GM10248 (cell line): ENCODE results near the gene SLC28A1.

ENCODE experiments used
- CTCF ChIA-PET: fragments of 300-600 bp; sonication (Branson Sonifier 250); formaldehyde crosslinking; extraction: SDS; loops from one replicate; lab custom pipeline; 2021; ENCODE audit warnings: antibody characterized with exemption; lab: Yijun Ruan, JAX
- POLR2A ChIA-PET: fragments of 350-650 bp; sonication (Branson Sonifier 250); formaldehyde crosslinking; extraction: SDS; loops from one replicate; lab custom pipeline; 2020; ENCODE audit warnings: antibody characterized with exemption; lab: Yijun Ruan, JAX
- DNase-seq: peaks from one replicate; pipeline ENCODE4 v3.0.0; 2012; ENCODE audit errors: extremely low spot score
- CTCF ChIP-seq: IDR thresholded peaks from 2 replicates; pipeline ENCODE4 v1.5.1; 2012; ENCODE audit warnings: mild to moderate bottlenecking, low read depth; ENCODE audit errors: extremely low read depth, missing control alignments, control extremely low read depth

The SLC28A1 gene, protein sequence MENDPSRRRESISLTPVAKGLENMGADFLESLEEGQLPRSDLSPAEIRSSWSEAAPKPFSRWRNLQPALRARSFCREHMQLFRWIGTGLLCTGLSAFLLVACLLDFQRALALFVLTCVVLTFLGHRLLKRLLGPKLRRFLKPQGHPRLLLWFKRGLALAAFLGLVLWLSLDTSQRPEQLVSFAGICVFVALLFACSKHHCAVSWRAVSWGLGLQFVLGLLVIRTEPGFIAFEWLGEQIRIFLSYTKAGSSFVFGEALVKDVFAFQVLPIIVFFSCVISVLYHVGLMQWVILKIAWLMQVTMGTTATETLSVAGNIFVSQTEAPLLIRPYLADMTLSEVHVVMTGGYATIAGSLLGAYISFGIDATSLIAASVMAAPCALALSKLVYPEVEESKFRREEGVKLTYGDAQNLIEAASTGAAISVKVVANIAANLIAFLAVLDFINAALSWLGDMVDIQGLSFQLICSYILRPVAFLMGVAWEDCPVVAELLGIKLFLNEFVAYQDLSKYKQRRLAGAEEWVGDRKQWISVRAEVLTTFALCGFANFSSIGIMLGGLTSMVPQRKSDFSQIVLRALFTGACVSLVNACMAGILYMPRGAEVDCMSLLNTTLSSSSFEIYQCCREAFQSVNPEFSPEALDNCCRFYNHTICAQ

DNA sequence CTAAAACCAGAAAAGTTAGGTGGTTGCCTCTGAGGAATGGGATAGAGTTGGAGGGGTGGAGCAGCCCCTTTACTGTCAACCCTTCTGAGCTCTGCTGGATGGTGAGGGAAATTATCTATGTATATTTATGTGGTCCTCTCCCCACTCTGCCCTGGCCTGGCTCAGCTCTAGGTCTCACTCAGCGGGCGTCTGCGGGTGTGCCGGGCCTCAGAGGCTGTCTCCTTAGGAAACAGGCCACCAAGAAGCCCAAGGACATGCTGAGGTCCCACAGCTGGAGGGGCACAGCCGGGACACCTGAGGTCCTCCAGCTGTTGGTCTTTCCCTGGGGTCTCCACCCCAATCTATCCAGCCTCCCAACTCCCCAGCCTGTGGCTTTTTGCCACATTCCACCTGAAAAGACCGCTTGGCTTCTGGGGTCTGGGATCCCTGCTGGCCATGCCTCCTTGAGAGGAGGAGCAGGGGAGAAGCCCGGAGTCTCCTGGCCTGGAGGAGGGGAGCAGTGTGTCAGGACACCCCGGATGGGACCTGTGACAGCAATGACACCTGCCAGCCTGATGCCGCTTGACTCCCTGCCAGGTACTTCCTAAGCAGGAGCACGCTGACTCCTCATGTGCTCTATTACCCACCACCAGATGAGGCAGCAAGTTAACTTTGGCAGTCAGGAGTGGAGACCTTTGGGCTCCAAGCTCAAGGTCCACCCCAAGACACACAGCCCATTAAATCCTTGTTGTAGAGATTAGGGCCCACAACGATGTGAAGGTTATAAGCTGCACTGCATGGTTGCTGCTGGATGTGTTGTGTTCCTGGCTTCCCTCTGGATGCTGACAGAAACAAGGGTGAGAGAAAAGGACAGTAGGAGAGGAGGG lies at the start of gene SLC28A1:
SLC28A1 (plus strand) TSS at position 747 of the 866 bp plus-strand sequence. CDS start 3,099 bp downstream, outside the sequence.
- ChIA-PET POLR2A (no interaction called here), CTCF (interaction anchor here (1.4 to 1.6 kb wide), 2 partner anchors 44 to 296 kb away, joined by 5 to 8 read pairs; no protein-coding TSS in a partner anchor)
- DNase-seq = no peak
- no peak for TF ChIP-seq CTCF

GRCh38 chr15:84834969-84835368 lies 49.5 kb upstream of the SLC28A1 start:
- ChIA-PET POLR2A (no interaction called here), CTCF (interaction anchor here (1.0 to 4.2 kb wide), 9 partner anchors 8 to 264 kb away, joined by 3 to 14 read pairs (median 4); no protein-coding TSS in a partner anchor)
- DNase-seq = no peak
- TF ChIP-seq CTCF = no peak

DNA sequence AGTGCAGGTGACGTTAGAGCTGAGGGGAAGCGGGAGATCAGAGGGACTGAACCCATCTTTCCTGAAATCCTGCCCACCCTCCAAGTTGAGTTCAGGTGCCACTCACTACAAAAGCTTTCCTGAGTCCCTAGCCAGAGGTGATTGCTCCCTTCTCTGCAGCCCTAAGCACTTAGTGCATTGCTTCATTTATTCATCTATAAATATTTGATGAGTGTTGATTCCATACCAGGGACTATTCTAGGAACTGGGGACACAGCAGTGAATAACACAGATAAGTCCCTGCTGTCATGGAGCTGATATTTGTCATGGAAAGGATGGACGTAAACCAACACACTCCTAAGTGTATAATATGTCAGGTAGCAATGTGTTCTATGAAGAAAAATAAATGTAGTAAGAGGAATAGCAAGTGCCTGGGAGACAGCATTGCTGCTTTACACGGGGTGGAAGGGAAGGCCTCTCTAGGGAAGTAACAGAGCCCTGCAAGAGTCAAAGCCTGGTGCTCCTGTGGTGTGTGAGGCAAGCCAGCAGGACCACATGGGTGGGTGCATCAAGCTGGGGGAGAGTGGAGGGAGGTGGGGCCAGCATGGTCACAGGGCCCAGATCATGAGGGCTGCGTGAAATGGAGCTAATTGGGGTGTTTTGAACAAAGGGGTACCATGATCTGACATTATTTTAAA lies 48.7 kb upstream of the SLC28A1 start:
- TF ChIP-seq CTCF = no peak
- CTCF ChIA-PET = interaction anchor here (1.0 to 4.2 kb wide), 7 partner anchors 9 to 43 kb away, joined by 3 to 14 read pairs (median 4); no protein-coding TSS in a partner anchor
- POLR2A ChIA-PET = no interaction called here

DNA sequence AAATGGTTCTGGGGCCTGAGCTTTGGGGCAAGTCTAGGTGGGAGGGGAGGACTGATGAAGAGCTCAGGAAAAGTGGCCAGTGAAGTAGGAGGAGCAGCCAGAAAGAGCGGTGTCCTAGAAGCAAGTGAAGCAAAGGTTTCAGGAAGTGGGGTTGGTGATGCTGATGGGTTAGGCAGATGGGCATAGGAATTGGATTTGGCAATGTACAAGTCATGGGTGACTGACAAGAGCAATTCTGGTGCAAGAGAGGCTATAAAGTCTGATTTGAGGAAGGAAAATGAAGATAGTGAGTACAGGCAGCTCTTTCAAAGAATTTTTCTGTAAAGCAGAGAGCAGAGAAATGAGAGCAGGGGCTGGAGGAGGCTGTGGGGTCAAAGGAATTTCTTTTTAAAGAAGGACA lies 47.6 kb upstream of the SLC28A1 start:
- POLR2A ChIA-PET = no interaction called here

More for the DNA sequence above, 48.7 kb upstream of the SLC28A1 start:
- DNase-seq = no peak

GRCh38 chr15:84839714-84840113 lies 44.7 kb upstream of the SLC28A1 start:
- ChIA-PET CTCF (interaction anchor here (0.9 to 1.9 kb wide), 3 partner anchors 12 to 89 kb away, joined by 3 to 7 read pairs (median 5); no protein-coding TSS in a partner anchor), POLR2A (no interaction called here)
- no peak for TF ChIP-seq CTCF
- no peak for DNase-seq

More for the DNA sequence above, 47.6 kb upstream of the SLC28A1 start:
- no peak for TF ChIP-seq CTCF
- CTCF ChIA-PET = interaction anchor here (1.7 to 4.2 kb wide), 4 partner anchors 9 to 17 kb away, joined by 7 to 14 read pairs (median 8); no protein-coding TSS in a partner anchor
- no peak for DNase-seq
